ENCODE results near the gene THSD7B. TPM values are rescaled to one million over a fixed set of nuclear protein-coding genes. Genes with fewer than 3 reads are reported as not detected.
"Not testable (repeated sequence)": the region's sequence is repeated elsewhere in the genome, so short reads cannot be mapped to it uniquely, and the experiment has no call there.

THSD7B gene
- total RNA-seq, 2 donors from 2014 or later = 0.19 to 0.49 TPM

DNA sequence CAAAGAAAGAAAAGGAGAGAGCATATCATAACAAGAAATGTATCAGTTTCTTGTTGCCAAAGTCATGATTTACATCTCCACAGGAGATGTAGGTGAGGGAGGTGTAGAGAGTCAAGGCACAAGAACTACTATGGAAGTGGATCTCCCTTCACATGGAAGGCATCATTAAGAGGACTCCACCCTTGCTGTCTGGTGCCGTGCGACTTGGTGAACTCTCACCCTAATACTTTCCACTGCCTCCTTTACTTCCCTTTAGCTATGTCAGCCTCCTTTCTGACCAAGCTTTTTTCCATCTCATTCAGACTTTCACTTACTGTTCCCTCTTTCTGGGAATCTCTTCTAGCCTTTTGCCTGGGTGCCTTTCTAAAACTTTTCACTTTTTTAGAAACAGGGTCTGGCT, 490.0 kb downstream of the THSD7B start:
- no peak for ATAC-seq (replicated peaks in 1 of 2)
- H3K27ac Mint-ChIP-seq = no peak overlapping the region
- H3K27me3 Mint-ChIP-seq (ENCODE audit: low read depth) = no peaks in the 10 kb centered on the region
- peaks cover 3 to 4% of the 10 kb centered on the region in 2 donors for H3K9me3 Mint-ChIP-seq
- no peaks in the 10 kb centered on the region for H3K4me1 Mint-ChIP-seq (ENCODE audit: low read depth)
- no peaks in the 10 kb centered on the region for H3K36me3 Mint-ChIP-seq (ENCODE audit: insufficient read depth in 2 of 2)
- no peak overlapping the region for H3K4me3 Mint-ChIP-seq
- no peak for DNase-seq

DNA sequence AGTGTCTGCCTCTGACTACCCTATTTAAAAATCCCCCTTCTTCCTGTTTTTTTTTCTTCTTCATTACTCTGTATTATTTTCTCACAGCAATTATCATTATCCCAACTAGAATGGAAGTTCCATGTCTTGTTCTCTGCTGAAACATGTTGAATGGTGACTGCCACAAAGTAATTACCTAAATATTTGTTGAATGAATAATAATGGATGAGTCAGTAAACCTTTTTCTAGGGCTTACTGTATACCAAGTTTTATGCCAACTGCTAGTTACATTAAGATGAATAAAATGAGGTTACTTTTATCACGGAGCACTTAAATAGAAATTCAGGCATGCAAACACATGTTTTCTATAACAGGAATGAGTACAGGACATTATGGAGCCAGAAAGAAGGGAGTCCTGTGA, 490.6 kb downstream of the THSD7B start:
- no peak overlapping the region for H3K4me3 Mint-ChIP-seq

DNA sequence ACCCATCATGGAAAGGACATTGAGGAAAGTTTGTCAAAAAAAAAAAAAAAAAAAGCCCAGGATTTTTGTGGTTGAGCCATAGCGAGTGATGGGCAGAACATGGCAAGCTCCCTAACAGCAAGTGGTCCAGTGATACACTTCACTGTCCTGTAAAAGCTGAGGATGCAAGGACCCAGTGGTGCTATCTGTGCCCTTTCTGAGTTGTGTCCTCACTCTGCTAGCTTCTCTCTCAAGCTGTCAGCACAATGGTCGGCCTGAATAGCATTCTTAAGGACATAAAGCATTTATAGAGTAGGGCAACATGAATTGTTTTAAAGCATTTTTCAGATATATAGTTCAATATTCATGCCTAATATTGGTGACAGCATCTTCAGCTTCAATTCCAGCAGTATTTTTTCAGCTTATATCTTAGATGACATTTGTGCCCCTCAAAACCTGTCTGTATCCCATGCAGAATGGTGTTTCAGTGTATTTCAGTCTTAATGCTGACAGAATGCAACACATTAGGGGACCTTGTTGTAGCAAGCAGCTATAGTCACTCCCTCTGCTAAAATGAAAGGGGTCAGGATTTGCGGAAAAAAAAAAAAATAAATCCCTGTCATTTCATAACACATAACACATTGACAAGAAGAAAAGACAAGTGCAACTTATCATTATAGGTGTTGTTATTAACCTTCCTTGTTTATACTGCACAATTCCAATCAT, 496.7 kb downstream of the THSD7B start:
- H3K27ac Mint-ChIP-seq = no peak overlapping the region
- DNase-seq (no peak), ATAC-seq (replicated peaks in 1 of 2) (no peak)
- peaks cover 3 to 4% of the 10 kb centered on the region in 2 donors for H3K9me3 Mint-ChIP-seq
- no peaks in the 10 kb centered on the region for H3K36me3 Mint-ChIP-seq (ENCODE audit: insufficient read depth in 2 of 2)
- no peaks in the 10 kb centered on the region for H3K27me3 Mint-ChIP-seq (ENCODE audit: low read depth)
- H3K4me1 Mint-ChIP-seq (ENCODE audit: low read depth) = no peaks in the 10 kb centered on the region
- H3K4me3 Mint-ChIP-seq = no peak overlapping the region

More for the DNA sequence above, 490.6 kb downstream of the THSD7B start:
- no peak overlapping the region for H3K27ac Mint-ChIP-seq
- H3K4me1 Mint-ChIP-seq (ENCODE audit: low read depth) = no peaks in the 10 kb centered on the region
- H3K27me3 Mint-ChIP-seq (ENCODE audit: low read depth) = no peaks in the 10 kb centered on the region
- H3K9me3 Mint-ChIP-seq = peaks cover 3 to 4% of the 10 kb centered on the region in 2 donors
- DNase-seq (no peak), ATAC-seq (replicated peaks in 1 of 2) (no peak)
- H3K36me3 Mint-ChIP-seq (ENCODE audit: insufficient read depth in 2 of 2) = no peaks in the 10 kb centered on the region

DNA sequence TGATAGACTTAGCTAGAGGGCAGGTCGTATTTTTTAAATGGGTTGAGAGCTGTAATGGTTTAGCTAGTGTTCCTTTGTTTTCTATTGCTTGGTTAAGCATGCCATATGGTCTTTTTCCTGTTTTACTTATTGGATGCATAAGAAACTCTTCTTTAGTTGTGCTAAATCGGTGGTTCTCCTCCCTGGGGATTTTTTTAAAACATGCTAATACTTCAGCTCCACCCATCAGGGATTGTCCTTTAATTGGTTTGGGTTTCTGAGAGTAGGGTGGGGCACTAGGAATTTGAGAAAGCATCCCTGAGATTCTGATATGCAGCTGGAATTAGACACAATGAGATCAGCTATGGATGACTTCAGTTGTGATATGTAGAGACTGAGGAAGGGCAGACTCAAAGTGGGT, 497.2 kb downstream of the THSD7B start:
- no peak for ATAC-seq (replicated peaks in 1 of 2)
- Mint-ChIP-seq H3K36me3 (ENCODE audit: insufficient read depth in 2 of 2) (no peaks in the 10 kb centered on the region), H3K9me3 (peaks cover 3 to 4% of the 10 kb centered on the region in 2 donors), H3K4me1 (ENCODE audit: low read depth) (no peaks in the 10 kb centered on the region), H3K4me3 (no peak overlapping the region), H3K27me3 (ENCODE audit: low read depth) (no peaks in the 10 kb centered on the region), H3K27ac (no peak overlapping the region)
- DNase-seq = no peak

DNA sequence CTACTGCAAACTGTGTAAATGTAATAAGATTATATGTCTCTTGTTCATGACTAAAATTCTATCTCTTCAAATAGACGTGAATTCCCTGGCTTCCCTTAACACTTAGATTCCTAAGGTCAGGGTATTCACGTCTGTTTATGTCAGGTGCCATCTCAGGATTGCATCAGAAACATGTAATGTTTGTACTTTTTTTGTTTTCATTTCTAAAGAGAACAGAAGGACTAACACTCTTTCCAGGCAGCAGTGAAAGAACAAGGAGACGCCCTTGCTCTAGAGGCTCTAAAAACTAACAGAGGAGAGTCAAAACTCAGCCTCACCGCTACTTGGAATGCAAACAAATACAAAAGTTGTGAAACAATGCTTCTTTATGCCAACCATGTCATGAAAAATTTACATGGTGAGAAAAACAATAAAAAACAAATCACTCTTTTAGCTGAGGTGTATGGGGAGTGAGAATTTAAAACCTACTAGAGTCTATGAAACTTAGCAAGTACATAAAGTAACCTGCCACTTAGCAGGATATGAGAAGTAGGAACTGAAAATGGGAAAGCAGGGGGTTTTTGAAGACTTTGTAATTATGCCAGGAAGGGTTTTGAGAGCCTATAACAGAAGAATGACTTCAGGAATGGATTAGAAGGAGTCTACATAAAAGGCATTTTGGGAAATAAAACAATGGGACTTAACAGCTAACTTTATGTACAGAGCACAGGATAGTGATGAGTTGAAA, 522.7 kb downstream of the THSD7B start:
- no peaks in the 10 kb centered on the region for H3K4me1 Mint-ChIP-seq (ENCODE audit: low read depth)
- H3K27me3 Mint-ChIP-seq (ENCODE audit: low read depth) = no peaks in the 10 kb centered on the region
- no peak overlapping the region for H3K4me3 Mint-ChIP-seq
- H3K9me3 Mint-ChIP-seq = peaks cover 2 to 5% of the 10 kb centered on the region in 2 donors
- no peak overlapping the region for H3K27ac Mint-ChIP-seq
- ATAC-seq (replicated peaks in 1 of 2) (no peak), DNase-seq (no peak)
- no peaks in the 10 kb centered on the region for H3K36me3 Mint-ChIP-seq (ENCODE audit: insufficient read depth in 2 of 2)

DNA sequence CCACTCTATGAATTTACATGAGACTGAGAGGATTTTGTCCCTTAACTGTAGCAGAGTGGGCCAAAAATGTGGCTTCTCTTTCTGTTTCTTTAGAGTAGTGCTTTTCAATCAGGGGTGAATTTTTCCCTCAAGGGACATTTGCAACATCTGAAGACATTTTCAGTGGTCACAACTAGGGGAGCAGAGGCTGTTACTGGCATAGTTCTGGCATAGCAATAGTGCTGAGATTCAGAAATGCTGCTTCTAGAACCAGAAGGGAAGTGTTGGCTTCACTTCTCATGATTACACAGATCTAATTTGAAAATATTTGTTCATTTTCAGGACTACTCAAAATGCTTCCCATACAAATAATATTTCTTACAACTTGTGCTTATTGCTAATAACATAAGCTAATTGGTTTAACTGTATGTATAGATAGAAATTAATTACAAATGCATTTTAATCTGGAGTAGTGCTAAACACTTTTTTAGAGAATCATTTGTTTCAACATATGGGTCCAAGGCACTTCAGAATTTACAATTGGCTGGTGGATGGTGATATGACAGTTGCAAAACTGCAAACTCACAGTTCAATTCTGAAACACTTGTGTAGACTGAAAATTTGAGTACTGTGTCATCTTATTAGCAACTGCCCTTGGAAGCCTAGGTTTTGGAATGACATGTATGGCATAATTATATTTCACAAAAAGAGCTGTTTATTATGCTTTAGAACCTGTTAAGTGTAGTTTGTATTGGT, 526.7 kb downstream of the THSD7B start:
- Mint-ChIP-seq H3K27ac (no peak overlapping the region), H3K27me3 (ENCODE audit: low read depth) (no peaks in the 10 kb centered on the region), H3K9me3 (peaks cover 1 to 3% of the 10 kb centered on the region in 2 donors), H3K4me1 (ENCODE audit: low read depth) (no peaks in the 10 kb centered on the region), H3K36me3 (ENCODE audit: insufficient read depth in 2 of 2) (no peaks in the 10 kb centered on the region), H3K4me3 (no peak overlapping the region)
- ATAC-seq (replicated peaks in 1 of 2) (no peak), DNase-seq (no peak)

DNA sequence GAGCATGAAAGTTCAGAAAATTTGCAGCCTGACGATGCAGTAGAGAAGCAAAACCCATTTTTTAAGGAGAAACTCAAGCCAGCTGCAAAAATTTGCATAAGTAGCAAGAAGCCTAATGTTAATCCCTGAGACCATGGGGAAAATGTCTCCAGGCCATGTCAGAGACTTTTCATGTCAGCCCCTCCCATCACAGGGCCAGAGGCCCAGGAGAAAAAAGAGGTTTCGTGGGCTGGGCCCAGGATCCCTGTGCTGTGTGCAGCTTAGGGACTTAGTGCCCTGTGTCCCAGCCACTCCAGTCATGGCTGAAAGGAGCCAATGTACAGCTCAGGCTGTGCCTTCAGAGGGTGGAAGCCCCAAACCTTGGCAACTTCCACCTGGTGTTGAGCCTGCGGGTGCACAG, 533.0 kb downstream of the THSD7B start:
- no peak overlapping the region for H3K27ac Mint-ChIP-seq
- ATAC-seq (replicated peaks in 1 of 2) (no peak), DNase-seq (no peak)
- peaks cover 0 to 1% of the 10 kb centered on the region in 2 donors for H3K36me3 Mint-ChIP-seq (ENCODE audit: insufficient read depth in 2 of 2)
- H3K9me3 Mint-ChIP-seq = peaks cover under 1 to 2% of the 10 kb centered on the region in 2 donors
- no peaks in the 10 kb centered on the region for H3K27me3 Mint-ChIP-seq (ENCODE audit: low read depth)
- H3K4me1 Mint-ChIP-seq (ENCODE audit: low read depth) = no peaks in the 10 kb centered on the region
- H3K4me3 Mint-ChIP-seq = no peak overlapping the region

DNA sequence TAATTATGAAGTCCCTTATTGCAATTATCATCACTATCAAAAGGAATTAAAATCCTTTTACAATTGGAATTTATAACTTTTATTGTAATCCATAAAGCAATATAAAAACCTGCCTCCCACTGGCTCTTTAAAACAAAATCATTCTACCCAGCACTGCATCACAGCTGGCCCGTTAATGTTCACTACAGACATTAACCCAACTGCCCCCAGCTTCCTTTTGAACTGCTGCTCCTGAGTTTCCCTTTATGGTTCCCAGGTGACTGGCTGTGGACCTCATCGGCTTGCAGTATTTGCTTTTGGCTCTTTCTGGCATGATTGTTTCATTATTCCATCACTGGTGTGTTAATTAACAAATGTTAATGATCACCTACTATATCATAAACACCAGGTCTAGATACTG, 535.6 kb downstream of the THSD7B start:
- Mint-ChIP-seq H3K4me3 (no peak overlapping the region), H3K36me3 (ENCODE audit: insufficient read depth in 2 of 2) (peaks cover 0 to 1% of the 10 kb centered on the region in 2 donors), H3K4me1 (ENCODE audit: low read depth) (no peaks in the 10 kb centered on the region), H3K9me3 (peaks cover 0 to 2% of the 10 kb centered on the region in 2 donors), H3K27ac (no peak overlapping the region), H3K27me3 (ENCODE audit: low read depth) (no peaks in the 10 kb centered on the region)
- ATAC-seq (replicated peaks in 1 of 2) (no peak), DNase-seq (no peak)

DNA sequence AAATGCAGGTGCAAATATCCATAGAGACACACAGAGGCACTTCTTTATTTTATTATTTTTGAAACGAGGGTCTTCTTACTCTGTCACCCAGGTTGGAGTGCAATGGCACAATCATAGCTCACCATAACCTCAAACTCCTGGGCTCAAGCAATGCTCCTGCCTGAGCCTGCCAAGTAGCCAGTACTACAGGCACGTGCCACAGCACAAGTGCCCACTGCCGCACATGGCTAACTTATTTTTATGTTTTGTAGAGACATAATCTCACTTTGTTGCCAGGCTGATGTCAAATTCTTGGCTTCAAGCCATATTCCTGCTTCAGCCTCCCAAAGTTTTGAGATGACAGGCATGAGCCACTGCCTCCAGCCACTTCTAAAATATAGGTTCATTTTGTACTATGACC, 537.6 kb downstream of the THSD7B start:
- Mint-ChIP-seq H3K4me3 (no peak overlapping the region), H3K27ac (no peak overlapping the region), H3K36me3 (ENCODE audit: insufficient read depth in 2 of 2) (peaks cover 0 to 1% of the 10 kb centered on the region in 2 donors), H3K27me3 (ENCODE audit: low read depth) (no peaks in the 10 kb centered on the region), H3K4me1 (ENCODE audit: low read depth) (no peaks in the 10 kb centered on the region), H3K9me3 (peaks cover 0 to 2% of the 10 kb centered on the region in 2 donors)
- no peak for ATAC-seq (replicated peaks in 1 of 2)
- no peak for DNase-seq

DNA sequence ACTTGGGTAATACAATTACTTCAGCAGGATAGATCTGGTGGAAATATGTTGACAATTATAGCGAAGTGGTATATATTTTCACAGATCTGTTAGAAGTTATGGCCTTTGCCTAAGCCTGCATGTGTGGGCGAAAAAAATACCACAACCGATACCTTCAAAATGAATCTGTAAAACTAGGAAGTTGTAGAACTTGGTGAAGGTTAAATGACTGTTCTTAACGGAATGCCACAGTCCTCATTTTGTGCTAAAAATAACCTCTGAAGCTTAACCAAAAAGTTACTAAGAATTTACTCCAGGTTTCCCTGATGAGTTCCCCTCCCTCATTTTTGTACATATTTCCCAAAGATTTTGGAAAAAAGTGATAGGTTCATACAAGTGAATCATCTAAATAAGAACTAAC, 550.7 kb downstream of the THSD7B start:
- H3K36me3 Mint-ChIP-seq (ENCODE audit: insufficient read depth in 2 of 2) = no peaks in the 10 kb centered on the region
- no peak for DNase-seq
- no peak overlapping the region for H3K4me3 Mint-ChIP-seq
- peaks cover 0 to 3% of the 10 kb centered on the region in 2 donors for H3K9me3 Mint-ChIP-seq
- no peak overlapping the region for H3K27ac Mint-ChIP-seq
- H3K27me3 Mint-ChIP-seq (ENCODE audit: low read depth) = no peaks in the 10 kb centered on the region
- no peak for ATAC-seq (replicated peaks in 1 of 2)
- no peaks in the 10 kb centered on the region for H3K4me1 Mint-ChIP-seq (ENCODE audit: low read depth)

DNA sequence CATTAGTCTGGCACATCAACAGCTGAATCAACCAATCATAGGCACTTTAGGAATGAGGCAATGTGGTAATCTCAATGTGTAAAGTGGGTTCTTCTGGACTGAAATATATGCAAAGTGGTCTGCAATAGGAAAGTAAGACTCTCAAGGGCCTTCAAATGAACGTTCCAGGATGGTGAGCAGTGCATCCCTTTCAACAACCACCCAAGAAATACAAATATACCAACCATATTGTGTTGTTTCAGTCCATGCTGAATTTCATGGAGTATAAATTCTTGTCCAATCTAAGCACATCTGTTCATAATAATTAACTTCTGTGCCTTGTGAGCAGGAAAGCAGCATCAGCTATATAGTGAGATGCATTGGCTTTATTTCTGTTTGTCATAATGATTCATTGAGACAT, 556.2 kb downstream of the THSD7B start:
- ATAC-seq (replicated peaks in 1 of 2) (no peak), DNase-seq (no peak)
- Mint-ChIP-seq H3K4me1 (ENCODE audit: low read depth) (no peaks in the 10 kb centered on the region), H3K27me3 (ENCODE audit: low read depth) (no peaks in the 10 kb centered on the region), H3K4me3 (no peak overlapping the region), H3K9me3 (no peaks in the 10 kb centered on the region), H3K27ac (no peak overlapping the region), H3K36me3 (ENCODE audit: insufficient read depth in 2 of 2) (no peaks in the 10 kb centered on the region)

DNA sequence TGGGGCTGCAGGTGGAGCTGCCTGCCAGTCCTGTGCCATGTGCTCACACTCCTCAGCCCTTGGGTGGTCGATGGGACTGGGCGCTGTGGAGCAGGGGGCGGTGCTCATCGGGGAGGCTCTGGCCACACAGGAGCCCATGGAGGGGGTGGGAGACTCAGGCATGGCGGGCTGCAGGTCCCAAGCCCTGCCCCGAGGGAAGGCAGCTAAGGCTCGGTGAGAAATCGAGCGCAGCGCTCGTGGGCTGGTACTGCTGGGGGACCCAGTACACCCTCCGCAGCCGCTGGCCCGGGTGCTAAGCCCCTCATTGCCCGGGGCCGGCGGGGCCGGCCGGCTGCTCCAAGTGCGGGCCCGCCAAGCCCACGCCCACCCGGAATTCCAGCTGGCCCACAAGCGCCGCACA, 566.2 kb downstream of the THSD7B start:
- H3K9me3 Mint-ChIP-seq; DNase-seq; ATAC-seq (replicated peaks in 1 of 2); H3K4me1 Mint-ChIP-seq (ENCODE audit: low read depth); H3K36me3 Mint-ChIP-seq (ENCODE audit: insufficient read depth in 2 of 2); H3K27me3 Mint-ChIP-seq (ENCODE audit: low read depth); H3K27ac Mint-ChIP-seq; H3K4me3 Mint-ChIP-seq: not testable (repeated sequence)

DNA sequence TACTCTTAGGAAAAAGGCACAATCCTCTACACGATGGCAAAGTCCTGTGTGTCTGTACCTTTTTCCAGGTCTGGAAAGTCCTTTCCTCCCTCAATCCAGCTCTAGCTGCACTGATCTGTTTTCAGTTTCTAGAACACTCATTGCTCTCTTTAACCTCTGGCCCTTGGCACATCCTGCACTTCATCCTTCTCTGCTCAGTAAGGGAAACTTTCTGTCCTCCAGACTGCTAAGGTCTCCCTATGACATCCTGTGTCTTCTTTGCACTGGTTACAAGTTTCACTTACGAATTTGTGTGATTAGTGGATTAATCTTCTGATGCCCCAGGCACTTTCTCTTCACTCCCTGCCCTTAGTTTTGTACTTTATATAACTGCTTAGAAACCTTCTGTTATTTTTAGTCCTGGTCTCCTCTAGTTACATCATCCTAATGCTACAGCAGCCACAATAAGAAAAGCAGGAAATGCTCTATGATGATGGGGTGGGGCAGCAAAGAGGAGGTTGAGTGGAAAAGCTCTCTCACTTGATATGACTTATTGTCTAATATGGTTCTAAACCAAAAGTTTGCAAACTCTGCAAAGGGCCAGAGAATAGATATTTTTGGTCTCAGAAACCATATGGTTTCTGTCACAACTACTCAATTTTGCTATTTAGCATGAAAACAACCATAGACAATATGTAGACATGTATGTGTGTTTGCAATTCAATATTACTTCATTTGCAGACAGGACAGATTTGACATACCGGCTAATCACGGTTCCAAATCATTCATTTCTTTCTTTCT, 568.2 kb downstream of the THSD7B start:
- Mint-ChIP-seq H3K9me3 (peaks cover 0 to 4% of the 10 kb centered on the region in 2 donors), H3K27me3 (ENCODE audit: low read depth) (no peaks in the 10 kb centered on the region), H3K36me3 (ENCODE audit: insufficient read depth in 2 of 2) (no peaks in the 10 kb centered on the region), H3K27ac (no peak overlapping the region), H3K4me1 (ENCODE audit: low read depth) (no peaks in the 10 kb centered on the region), H3K4me3 (no peak overlapping the region)
- DNase-seq (no peak), ATAC-seq (replicated peaks in 1 of 2) (no peak)
